ENCODE measurements around the gene SERPINH1. TPM values are rescaled to one million over a fixed set of nuclear protein-coding genes. Genes with fewer than 3 reads are reported as not detected.

The SERPINH1 gene
- total and polyA plus RNA-seq, 2 donors (not counting 3 experiments of a cell fraction or from before 2014, with no cell fraction given): 409 to 816 TPM

DNA sequence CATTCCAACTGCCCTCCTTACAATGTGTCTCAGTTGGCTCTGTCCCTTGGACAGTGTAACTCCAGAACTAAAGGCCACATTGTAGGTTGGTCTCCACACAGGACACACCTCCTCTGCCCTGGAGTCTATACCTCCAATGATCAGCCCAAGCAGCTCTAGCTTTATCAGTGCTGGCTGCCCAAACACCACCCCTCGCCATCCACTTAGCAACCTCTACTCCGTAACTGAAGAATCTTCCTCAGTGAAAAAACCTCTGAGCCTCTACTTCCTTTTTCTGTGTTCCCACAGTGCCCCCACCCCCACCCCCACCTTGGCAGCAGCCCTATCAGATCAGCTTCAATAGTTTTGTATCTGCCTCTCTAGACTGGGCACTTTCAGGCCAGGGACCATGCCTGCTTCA, 33.4 kb downstream of the SERPINH1 start:
- ChIA-PET CTCF (interaction anchor here (1.2 to 1.3 kb wide), 2 partner anchors 12 to 19 kb away, joined by 3 read pairs; no protein-coding TSS in a partner anchor), POLR2A (no interaction called here)
- intact Hi-C loops (cut with micrococcal nuclease): no loop called here
- Histone ChIP-seq H3K27ac (ENCODE audit: insufficient read depth, low read depth, low read length) (no peak overlapping the region), H3K9me3 (replicated peaks; ENCODE audit: control insufficient read depth, insufficient read depth, low read length) (no peaks in the 10 kb centered on the region), H3K9me1 (replicated peaks; ENCODE audit: control insufficient read depth, extremely low read depth, insufficient read depth, low read length) (no peaks in the 10 kb centered on the region), H2AFZ (ENCODE audit: low read depth, low read length) (no peak overlapping the region), H3K9ac (replicated peaks; ENCODE audit: extremely low read depth, insufficient read depth, low read length) (no peak overlapping the region), H3K36me3 (ENCODE audit: control insufficient read depth in 2 of 2, extremely low read depth in 1 of 2, insufficient read depth in 2 of 2, low read length in 2 of 2) (no peaks in the 10 kb centered on the region), H3K4me3 (replicated peaks in 1 of 3; ENCODE audit: insufficient read depth in 1 of 3, low read depth in 1 of 3, low read length in 3 of 3) (no peak overlapping the region), H3K79me2 (ENCODE audit: control insufficient read depth, insufficient read depth, low read length) (no peaks in the 10 kb centered on the region), H3K4me2 (ENCODE audit: insufficient read depth, low read length) (no peak overlapping the region), H4K20me1 (replicated peaks; ENCODE audit: control insufficient read depth, extremely low read depth, insufficient read depth, low read length) (no peaks in the 10 kb centered on the region), H3K4me1 (ENCODE audit: control insufficient read depth, extremely low read depth, insufficient read depth, low read length) (peaks cover 7% of the 10 kb centered on the region), H3K27me3 (ENCODE audit: control insufficient read depth in 2 of 2, insufficient read depth in 2 of 2, low read length in 2 of 2) (no peaks in the 10 kb centered on the region)
- DNase-seq (ENCODE audit: low read depth, low spot score) (no peak), FAIRE-seq (no peak)
- BruUV-seq (replicated peaks): no TSS peak
- dilution Hi-C loops (cut with MboI; ENCODE audit: extremely low pct_ligation_motif_present, low sequenced_read_pairs): no loop called here
- TF ChIP-seq, protein P1, sequence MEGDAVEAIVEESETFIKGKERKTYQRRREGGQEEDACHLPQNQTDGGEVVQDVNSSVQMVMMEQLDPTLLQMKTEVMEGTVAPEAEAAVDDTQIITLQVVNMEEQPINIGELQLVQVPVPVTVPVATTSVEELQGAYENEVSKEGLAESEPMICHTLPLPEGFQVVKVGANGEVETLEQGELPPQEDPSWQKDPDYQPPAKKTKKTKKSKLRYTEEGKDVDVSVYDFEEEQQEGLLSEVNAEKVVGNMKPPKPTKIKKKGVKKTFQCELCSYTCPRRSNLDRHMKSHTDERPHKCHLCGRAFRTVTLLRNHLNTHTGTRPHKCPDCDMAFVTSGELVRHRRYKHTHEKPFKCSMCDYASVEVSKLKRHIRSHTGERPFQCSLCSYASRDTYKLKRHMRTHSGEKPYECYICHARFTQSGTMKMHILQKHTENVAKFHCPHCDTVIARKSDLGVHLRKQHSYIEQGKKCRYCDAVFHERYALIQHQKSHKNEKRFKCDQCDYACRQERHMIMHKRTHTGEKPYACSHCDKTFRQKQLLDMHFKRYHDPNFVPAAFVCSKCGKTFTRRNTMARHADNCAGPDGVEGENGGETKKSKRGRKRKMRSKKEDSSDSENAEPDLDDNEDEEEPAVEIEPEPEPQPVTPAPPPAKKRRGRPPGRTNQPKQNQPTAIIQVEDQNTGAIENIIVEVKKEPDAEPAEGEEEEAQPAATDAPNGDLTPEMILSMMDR (IDR thresholded peaks at IDR 0.05; ENCODE audit: extremely low read depth in 1 of 2, insufficient read depth in 1 of 2, low read depth in 1 of 2, low read length in 2 of 2): no peak
- no peak for TF ChIP-seq EZH2 (IDR thresholded peaks at IDR 0.05; ENCODE audit: borderline replicate concordance, low read depth, low read length, severe bottlenecking)
- no peak for TF ChIP-seq JUN (IDR thresholded peaks at IDR 0.05; ENCODE audit: borderline replicate concordance, insufficient read depth, insufficient read length, low read depth)
- no peak for TF ChIP-seq POLR2AphosphoS5 (IDR thresholded peaks at IDR 0.05; ENCODE audit: insufficient read depth, low read depth, low read length)
- TF ChIP-seq FOS (IDR thresholded peaks at IDR 0.05; ENCODE audit: borderline replicate concordance, insufficient read depth, low read length): no peak
- no peak for TF ChIP-seq POLR2A (IDR thresholded peaks at IDR 0.05; ENCODE audit: low read depth, low read length)
- TF ChIP-seq, protein P2, sequence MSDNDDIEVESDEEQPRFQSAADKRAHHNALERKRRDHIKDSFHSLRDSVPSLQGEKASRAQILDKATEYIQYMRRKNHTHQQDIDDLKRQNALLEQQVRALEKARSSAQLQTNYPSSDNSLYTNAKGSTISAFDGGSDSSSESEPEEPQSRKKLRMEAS (IDR thresholded peaks at IDR 0.05; ENCODE audit: insufficient read depth, insufficient read length): no peak
- no peak for TF ChIP-seq GATA2 (IDR thresholded peaks at IDR 0.05; ENCODE audit: insufficient read depth, insufficient read length, low read depth, low read length)
- TF ChIP-seq MYC (IDR thresholded peaks at IDR 0.05; ENCODE audit: low read depth, low read length): no peak
